K562 (cell line): ENCODE measurements around the gene ADGRB3.

Source experiments
- NBN ChIP-seq: fragments of 450-650 bp; IDR thresholded peaks from 2 replicates; pipeline ENCODE4 v1.6.1; 2016; ENCODE audit warnings: low read depth, mild to moderate bottlenecking
- PURB ChIP-seq: sonication (generic); formaldehyde crosslinking; IDR thresholded peaks from 2 replicates; pipeline ENCODE4 v1.9.0; 2021; ENCODE audit warnings: low read depth, mild to moderate bottlenecking, missing genetic modification reagents
- ZBTB7A ChIP-seq: IDR thresholded peaks from 2 replicates; pipeline ENCODE4 v1.6.1; 2011; ENCODE audit warnings: low read depth, mild to moderate bottlenecking, low read length, moderate library complexity, borderline replicate concordance; ENCODE audit not compliant: control insufficient read depth
- TF ChIP-seq, protein P1 (sequence below), 2 experiments: fragments of 450-650 bp; IDR thresholded peaks; 2 replicates each; pipeline ENCODE4 v1.6.1; 2016; ENCODE audit warnings: mild to moderate bottlenecking in 2 of 2, borderline replicate concordance in 1 of 2, low read depth in 1 of 2, moderate library complexity in 1 of 2

DNA sequence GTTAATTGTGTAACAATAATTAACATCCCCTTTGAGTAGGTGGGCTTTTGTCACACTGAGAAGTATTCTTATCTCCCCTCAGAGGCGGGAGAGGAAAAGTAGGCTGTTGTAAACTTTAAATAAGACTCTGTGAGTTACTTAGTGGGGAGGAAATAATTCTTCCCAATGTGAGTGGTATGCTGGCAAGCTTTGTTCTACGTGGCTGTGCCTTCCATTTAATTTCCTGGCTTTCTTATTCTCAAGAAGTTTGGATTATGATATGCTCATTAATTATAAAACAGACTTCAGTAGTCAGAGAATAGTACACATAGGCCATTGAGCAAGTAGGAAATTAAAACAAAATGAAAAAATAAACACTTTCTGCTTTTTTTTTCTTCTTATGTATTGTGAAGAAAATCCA, 19.1 kb downstream of the ADGRB3 start:
- TF ChIP-seq NBN = no peak
- TF ChIP-seq ZBTB7A = no peak
- TF ChIP-seq, protein P1, sequence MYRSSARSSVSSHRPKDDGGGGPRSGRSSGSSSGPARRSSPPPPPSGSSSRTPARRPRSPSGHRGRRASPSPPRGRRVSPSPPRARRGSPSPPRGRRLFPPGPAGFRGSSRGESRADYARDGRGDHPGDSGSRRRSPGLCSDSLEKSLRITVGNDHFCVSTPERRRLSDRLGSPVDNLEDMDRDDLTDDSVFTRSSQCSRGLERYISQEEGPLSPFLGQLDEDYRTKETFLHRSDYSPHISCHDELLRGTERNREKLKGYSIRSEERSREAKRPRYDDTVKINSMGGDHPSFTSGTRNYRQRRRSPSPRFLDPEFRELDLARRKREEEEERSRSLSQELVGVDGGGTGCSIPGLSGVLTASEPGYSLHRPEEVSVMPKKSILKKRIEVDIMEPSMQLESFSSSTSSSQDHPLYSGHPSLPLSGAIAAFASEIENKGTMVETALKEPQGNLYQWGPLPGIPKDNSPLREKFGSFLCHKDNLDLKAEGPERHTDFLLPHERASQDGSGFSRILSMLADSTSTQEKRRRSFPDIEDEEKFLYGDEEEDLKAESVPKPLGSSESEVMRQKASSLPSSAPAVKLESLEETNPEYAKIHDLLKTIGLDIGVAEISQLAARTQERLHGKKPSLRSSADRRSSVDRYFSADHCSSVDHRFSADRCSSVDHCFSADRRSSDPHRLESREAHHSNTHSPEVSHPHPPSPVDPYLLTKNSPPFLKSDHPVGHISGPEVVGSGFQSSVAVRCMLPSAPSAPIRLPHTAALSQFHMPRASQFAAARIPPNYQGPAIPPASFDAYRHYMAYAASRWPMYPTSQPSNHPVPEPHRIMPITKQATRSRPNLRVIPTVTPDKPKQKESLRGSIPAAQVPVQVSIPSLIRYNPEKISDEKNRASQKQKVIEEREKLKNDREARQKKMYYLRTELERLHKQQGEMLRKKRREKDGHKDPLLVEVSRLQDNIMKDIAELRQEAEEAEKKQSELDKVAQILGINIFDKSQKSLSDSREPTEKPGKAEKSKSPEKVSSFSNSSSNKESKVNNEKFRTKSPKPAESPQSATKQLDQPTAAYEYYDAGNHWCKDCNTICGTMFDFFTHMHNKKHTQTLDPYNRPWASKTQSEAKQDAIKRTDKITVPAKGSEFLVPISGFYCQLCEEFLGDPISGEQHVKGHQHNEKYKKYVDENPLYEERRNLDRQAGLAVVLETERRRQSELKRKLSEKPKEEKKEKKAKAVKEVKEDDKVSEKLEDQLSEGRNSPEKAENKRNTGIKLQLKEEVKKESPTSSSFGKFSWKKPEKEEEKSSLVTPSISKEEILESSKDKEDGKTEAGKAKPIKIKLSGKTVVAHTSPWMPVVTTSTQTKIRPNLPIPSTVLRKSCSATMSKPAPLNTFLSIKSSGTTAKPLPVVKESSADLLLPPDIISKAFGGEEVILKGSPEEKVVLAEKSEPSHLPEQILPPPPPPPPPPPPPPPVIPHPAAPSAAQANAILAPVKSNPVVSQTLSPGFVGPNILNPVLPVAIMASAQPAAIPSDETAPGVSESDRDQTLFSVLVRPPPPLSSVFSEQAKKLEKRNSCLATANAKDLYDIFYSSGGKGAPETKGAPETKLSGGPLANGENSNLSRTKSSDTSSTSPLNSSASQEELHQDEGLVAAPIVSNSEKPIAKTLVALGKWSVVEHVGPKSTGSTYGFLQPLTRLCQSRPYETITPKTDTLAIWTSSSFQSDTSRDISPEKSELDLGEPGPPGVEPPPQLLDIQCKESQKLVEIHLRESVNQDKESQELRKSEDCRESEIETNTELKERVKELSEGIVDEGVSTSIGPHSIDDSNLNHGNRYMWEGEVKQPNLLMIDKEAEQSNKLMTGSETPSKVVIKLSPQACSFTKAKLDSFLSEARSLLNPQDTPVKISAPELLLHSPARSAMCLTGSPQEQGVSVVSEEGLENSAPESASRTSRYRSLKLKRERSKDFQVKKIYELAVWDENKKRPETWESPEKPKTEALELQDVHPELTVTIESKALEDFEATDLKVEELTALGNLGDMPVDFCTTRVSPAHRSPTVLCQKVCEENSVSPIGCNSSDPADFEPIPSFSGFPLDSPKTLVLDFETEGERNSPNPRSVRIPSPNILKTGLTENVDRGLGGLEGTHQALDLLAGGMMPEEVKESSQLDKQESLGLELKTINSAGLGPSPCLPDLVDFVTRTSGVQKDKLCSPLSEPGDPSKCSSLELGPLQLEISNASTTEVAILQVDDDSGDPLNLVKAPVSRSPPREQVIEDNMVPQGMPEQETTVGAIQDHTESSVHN (IDR thresholded peaks at IDR 0.05; ENCODE audit: borderline replicate concordance in 1 of 2, low read depth in 1 of 2) = no peak
- no peak for TF ChIP-seq PURB (CRISPR knock-in tag)
